Activated CD4-positive, CD25-positive, alpha-beta regulatory T cell treated with anti-CD3 and anti-CD28 coated beads, Interleukin-2, amount 50 U/mL, for 72 hours (primary cell): Measurements from ENCODE around the gene JAK1.

ENCODE experiments used
- DNase-seq: peaks from one replicate; pipeline ENCODE4 v3.0.0; 2021

Gene JAK1

GRCh38 chr1:64979358-64979757 is 13.0 kb upstream of the JAK1 start:
- no peak for DNase-seq

- DNase-seq = no peak
These were observed 10.0 kb upstream of the JAK1 start for GRCh38 chr1:64976361-64976760.

- DNase-seq = no peak
These were observed 9.4 kb upstream of the JAK1 start for GRCh38 chr1:64975740-64976139.

GRCh38 chr1:64975127-64975526 is 8.8 kb upstream of the JAK1 start:
- DNase-seq = no peak

- no peak for DNase-seq
These were observed 8.0 kb upstream of the JAK1 start for GRCh38 chr1:64974288-64974825.

GRCh38 chr1:64973061-64973647 is 6.8 kb upstream of the JAK1 start:
- DNase-seq = no peak

GRCh38 chr1:64969305-64970046 is 3.1 kb upstream of the JAK1 start:
- DNase-seq = no peak

- DNase-seq = no peak
These were observed 1.0 kb upstream of the JAK1 start for GRCh38 chr1:64967381-64967780.

- peak; percentile 80 for DNase-seq
These were observed 787 bp downstream of the JAK1 start for GRCh38 chr1:64965366-64966157.

- no peak for DNase-seq
These were observed 2.9 kb downstream of the JAK1 start for GRCh38 chr1:64963466-64963865.

GRCh38 chr1:64962441-64962840 is 3.9 kb downstream of the JAK1 start:
- DNase-seq = peak; percentile 43

- no peak for DNase-seq
These were observed 4.4 kb downstream of the JAK1 start for GRCh38 chr1:64961923-64962322.

GRCh38 chr1:64960731-64961130 is 5.6 kb downstream of the JAK1 start:
- no peak for DNase-seq

GRCh38 chr1:64959986-64960385 is 6.4 kb downstream of the JAK1 start:
- no peak for DNase-seq

- no peak for DNase-seq
These were observed 9.5 kb downstream of the JAK1 start for GRCh38 chr1:64956733-64957441.

GRCh38 chr1:64956010-64956640 is 10.2 kb downstream of the JAK1 start:
- no peak for DNase-seq

GRCh38 chr1:64955097-64956009 is 11.0 kb downstream of the JAK1 start:
- no peak for DNase-seq

GRCh38 chr1:64953241-64953640 is 13.1 kb downstream of the JAK1 start:
- DNase-seq = no peak

- DNase-seq = no peak
These were observed 16.0 kb downstream of the JAK1 start for GRCh38 chr1:64950284-64950809.

GRCh38 chr1:64948905-64949833 is 17.2 kb downstream of the JAK1 start:
- no peak for DNase-seq
